ENCODE measurements around the gene KDELR3. TPM values are rescaled to one million over a fixed set of nuclear protein-coding genes. Genes with fewer than 3 reads are reported as not detected.

Gene KDELR3
- total RNA-seq, 6 donors from 2014 or later = 7.3 to 14.2 (median 9.7) TPM

DNA sequence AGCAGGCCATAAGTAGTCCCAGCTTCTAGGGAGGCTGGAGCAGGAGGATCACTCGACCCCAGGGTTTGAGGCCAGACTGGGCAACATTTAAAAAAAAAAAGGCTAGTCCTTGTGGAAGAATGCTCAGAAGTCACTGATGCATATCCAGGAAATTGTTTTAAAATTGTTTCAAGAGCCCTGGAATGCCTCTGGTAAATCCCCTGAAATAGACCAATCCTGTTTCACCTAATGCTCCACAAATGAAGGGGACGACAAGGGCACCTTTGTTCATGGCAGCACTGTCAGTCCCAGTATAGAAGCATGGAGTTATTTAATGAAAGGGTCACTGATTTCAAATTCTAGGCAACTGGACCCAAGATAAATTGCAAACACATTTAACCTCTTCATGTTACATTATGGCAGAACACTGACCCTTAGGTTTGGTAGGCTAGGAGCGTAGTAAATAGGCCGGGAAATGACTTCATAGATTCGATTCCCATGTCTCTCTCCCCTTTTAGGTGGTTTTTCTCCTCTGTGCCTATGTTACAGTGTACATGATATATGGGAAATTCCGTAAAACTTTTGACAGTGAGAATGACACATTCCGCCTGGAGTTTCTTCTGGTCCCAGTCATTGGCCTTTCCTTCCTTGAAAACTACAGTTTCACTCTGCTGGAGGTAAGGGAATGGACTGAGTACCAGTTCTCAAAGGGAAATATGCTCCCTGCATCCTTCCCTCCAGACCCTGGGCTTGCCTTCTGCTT, 11.4 kb downstream of the KDELR3 start:
- 77% methylated on average over 7 of the region's 7 CpGs for WGBS, 2 donors
- TF ChIP-seq, protein P1, sequence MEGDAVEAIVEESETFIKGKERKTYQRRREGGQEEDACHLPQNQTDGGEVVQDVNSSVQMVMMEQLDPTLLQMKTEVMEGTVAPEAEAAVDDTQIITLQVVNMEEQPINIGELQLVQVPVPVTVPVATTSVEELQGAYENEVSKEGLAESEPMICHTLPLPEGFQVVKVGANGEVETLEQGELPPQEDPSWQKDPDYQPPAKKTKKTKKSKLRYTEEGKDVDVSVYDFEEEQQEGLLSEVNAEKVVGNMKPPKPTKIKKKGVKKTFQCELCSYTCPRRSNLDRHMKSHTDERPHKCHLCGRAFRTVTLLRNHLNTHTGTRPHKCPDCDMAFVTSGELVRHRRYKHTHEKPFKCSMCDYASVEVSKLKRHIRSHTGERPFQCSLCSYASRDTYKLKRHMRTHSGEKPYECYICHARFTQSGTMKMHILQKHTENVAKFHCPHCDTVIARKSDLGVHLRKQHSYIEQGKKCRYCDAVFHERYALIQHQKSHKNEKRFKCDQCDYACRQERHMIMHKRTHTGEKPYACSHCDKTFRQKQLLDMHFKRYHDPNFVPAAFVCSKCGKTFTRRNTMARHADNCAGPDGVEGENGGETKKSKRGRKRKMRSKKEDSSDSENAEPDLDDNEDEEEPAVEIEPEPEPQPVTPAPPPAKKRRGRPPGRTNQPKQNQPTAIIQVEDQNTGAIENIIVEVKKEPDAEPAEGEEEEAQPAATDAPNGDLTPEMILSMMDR (IDR thresholded peaks at IDR 0.05) = no peak
- no peak for TF ChIP-seq POLR2A (IDR thresholded peaks at IDR 0.05)
- TF ChIP-seq EP300 (IDR thresholded peaks at IDR 0.05) = no peak
- H3K36me3 ChIP-seq = peaks cover 18 to 53% (median 29%) of the 10 kb centered on the region in 4 donors

DNA sequence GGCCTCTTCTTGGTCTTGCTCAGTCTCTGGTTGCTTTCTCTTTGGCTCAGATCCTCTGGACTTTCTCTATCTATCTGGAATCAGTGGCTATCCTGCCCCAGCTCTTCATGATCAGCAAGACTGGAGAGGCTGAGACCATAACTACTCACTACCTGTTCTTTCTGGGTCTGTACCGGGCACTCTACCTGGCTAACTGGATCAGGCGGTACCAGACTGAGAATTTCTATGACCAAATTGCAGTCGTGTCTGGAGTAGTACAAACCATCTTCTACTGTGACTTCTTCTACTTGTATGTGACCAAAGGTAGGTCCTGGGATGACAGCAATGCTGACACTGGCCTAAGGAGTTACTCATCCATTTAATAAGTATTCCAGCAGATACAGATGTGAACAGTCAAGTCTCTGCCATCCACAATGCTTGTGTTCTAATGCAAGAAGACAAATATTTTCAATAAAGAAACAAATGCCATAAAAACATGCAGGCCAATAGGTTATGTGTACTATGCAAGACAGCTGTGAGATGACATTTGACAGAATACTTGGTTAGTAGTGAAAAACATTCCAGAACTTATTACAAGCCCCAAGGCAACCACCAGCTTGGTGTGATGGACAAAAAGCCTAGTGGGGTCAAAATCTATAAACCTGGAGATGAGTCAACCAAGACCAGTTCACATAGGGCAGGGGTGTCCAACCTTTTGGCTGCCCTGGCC, 13.4 kb downstream of the KDELR3 start:
- Histone ChIP-seq H3K27ac (peak overlapping the region in 1 of 4 donors; percentile 49), H3K4me1 (peaks cover 0 to 8% (median 0%) of the 10 kb centered on the region in 4 donors), H3K4me3 (no peak overlapping the region), H3K36me3 (peaks cover 37 to 74% (median 48%) of the 10 kb centered on the region in 4 donors), H3K9me3 (no peaks in the 10 kb centered on the region), H3K27me3 (no peaks in the 10 kb centered on the region)
- ATAC-seq (ENCODE audit: low FRiP score in 2 of 2) (peak in 1 of 2 donors; percentile 36), DNase-seq (no peak)
- TF ChIP-seq, protein P1 (IDR thresholded peaks at IDR 0.05) = no peak
- TF ChIP-seq EP300 (IDR thresholded peaks at IDR 0.05) = peak in 1 of 4 donors; percentile 10
- WGBS, 2 donors = 92 to 97% methylated on average over 3 of the region's 3 CpGs

More for the DNA sequence above, 11.4 kb downstream of the KDELR3 start:
- ATAC-seq (ENCODE audit: low FRiP score in 2 of 2) = no peak
- H3K9me3 ChIP-seq = no peaks in the 10 kb centered on the region
- H3K27me3 ChIP-seq = no peaks in the 10 kb centered on the region
- peak overlapping the region in 1 of 4 donors; percentile 10 for H3K27ac ChIP-seq
- DNase-seq = no peak
- peaks cover 0 to 6% (median 0%) of the 10 kb centered on the region in 4 donors for H3K4me1 ChIP-seq
- H3K4me3 ChIP-seq = no peak overlapping the region

DNA sequence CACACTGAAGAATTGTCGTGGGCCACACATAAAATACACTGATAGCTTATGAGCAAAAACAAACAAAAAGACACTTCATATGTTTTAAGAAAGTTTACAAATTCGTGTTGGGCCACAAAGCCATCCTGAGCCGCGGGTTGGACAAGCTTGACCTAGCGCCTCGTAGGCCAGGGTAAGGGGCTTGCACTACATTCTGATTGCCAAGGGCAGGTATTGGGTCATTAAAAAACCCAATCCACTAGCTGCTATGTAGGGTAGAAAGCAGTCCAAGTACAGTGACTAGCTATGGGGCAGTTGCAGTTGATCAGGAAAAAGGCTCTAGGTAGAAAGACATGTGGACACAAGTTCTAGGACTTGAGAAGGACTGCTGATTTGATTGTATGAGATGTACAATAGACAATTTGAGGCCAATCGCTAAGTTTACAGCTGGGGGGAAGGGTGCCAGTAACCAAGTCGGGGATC, 14.0 kb downstream of the KDELR3 start:
- WGBS, 2 donors = 86% methylated on average over 8 of the region's 8 CpGs
- no peaks in the 10 kb centered on the region for H3K9me3 ChIP-seq
- H3K27me3 ChIP-seq = no peaks in the 10 kb centered on the region
- H3K36me3 ChIP-seq = peaks cover 43 to 79% (median 54%) of the 10 kb centered on the region in 4 donors
- peak overlapping the region in 1 of 4 donors; percentile 49 for H3K27ac ChIP-seq
- peaks cover 0 to 8% (median 0%) of the 10 kb centered on the region in 4 donors for H3K4me1 ChIP-seq
- H3K4me3 ChIP-seq = no peak overlapping the region
- no peak for ATAC-seq (ENCODE audit: low FRiP score in 2 of 2)
- DNase-seq = no peak
- TF ChIP-seq, protein P1 (IDR thresholded peaks at IDR 0.05) = no peak
- no peak for TF ChIP-seq POLR2A (IDR thresholded peaks at IDR 0.05)

DNA sequence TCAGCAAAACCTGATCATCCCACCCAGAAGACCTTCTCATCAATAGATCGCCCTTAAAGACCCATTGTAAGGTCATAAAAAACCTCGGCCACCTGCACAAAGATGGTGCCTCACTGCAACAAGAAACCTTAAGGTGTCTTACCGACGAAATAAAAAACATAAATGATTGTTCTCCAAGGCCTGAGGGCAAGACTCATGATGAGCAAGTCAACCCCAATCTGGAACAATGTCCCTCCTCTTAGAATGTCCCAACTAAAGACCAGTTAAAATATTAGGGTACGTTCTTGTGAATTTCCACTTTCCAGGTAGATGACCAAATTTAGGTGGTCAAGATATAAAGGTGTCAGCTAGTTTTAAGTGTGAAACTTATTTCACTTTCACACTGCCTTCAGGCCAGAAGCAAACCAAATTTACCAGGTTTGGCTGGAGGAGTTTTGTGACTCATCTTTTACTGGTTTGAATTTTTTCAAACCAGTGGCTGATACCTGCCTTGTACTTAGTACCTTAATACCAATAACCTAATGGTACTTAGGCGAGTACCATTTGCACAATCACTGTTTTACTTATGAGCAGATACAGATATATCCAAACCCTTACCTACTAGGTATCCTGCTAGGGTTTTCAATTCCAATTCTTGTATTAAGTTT, 14.9 kb downstream of the KDELR3 start:
- H3K4me3 ChIP-seq = no peak overlapping the region
- DNase-seq (no peak), ATAC-seq (ENCODE audit: low FRiP score in 2 of 2) (no peak)
- 94 to 97% methylated on average over 6 of the region's 6 CpGs for WGBS, 2 donors
- H3K4me1 ChIP-seq = peaks cover 0 to 8% (median 0%) of the 10 kb centered on the region in 4 donors
- no peaks in the 10 kb centered on the region for H3K27me3 ChIP-seq
- H3K36me3 ChIP-seq = peaks cover 52 to 88% (median 63%) of the 10 kb centered on the region in 4 donors
- no peaks in the 10 kb centered on the region for H3K9me3 ChIP-seq
- no peak for TF ChIP-seq POLR2AphosphoS5 (IDR thresholded peaks at IDR 0.05)
- no peak for TF ChIP-seq POLR2A (IDR thresholded peaks at IDR 0.05)
- TF ChIP-seq, protein P1 (IDR thresholded peaks at IDR 0.05) = no peak
- no peak for TF ChIP-seq EP300 (IDR thresholded peaks at IDR 0.05)
- H3K27ac ChIP-seq = no peak overlapping the region

Data from upper lobe of left lung (tissue), 6 donors.